Transverse colon (tissue), 4 donors: ENCODE data around the gene KLK11. TPM values are rescaled to one million over a fixed set of nuclear protein-coding genes. Genes with fewer than 3 reads are reported as not detected.

ENCODE experiments used
- DNase-seq: peaks from one replicate; pipeline ENCODE4 v3.0.0-alpha.2; 2019
- H3K27ac ChIP-seq, 4 donors: fragments of 200-600 bp; sonication (generic); 2 replicates each; pipeline ENCODE4 v1.5.1; 2016 to 2018; ENCODE audit warnings: inconsistent platforms in 4 of 4
- H3K27me3 ChIP-seq: fragments of 200-600 bp; sonication (generic); 2 replicates; pipeline ENCODE4 v1.5.1; 2017; ENCODE audit warnings: inconsistent platforms
- H3K36me3 ChIP-seq, 4 donors: fragments of 200-600 bp; sonication (generic); 2 replicates each; pipeline ENCODE4 v1.5.1; 2017 to 2019; ENCODE audit warnings: inconsistent platforms in 4 of 4
- H3K4me1 ChIP-seq, 4 donors: fragments of 200-600 bp; sonication (generic); 2 replicates each; pipeline ENCODE4 v1.5.1; 2017 to 2020; ENCODE audit warnings: inconsistent platforms in 4 of 4
- H3K4me3 ChIP-seq, 4 donors: fragments of 200-600 bp; sonication (generic); 1 replicate in 1 of 4; 2 replicates in 3 of 4; pipeline versions ENCODE4 v1.5.1 to v1.6.1; 2017 to 2019; ENCODE audit warnings: inconsistent platforms in 4 of 4
- H3K9me3 ChIP-seq, 2 donors: fragments of 200-600 bp; sonication (generic); 2 replicates each; pipeline ENCODE4 v1.5.1; 2017 to 2019; ENCODE audit warnings: inconsistent platforms in 2 of 2
- EP300 ChIP-seq: sonication (generic); formaldehyde crosslinking; IDR thresholded peaks from one replicate; pipeline ENCODE4 v1.6.1; 2017; ENCODE audit warnings: antibody characterized with exemption, low read depth
- POLR2A ChIP-seq: fragments of 450-650 bp; IDR thresholded peaks from one replicate; pipeline ENCODE4 v1.6.1; 2016; ENCODE audit warnings: antibody characterized with exemption, mild to moderate bottlenecking, moderate library complexity
- POLR2AphosphoS5 ChIP-seq, 3 donors: sonication (generic); formaldehyde crosslinking; IDR thresholded peaks; one replicate each; pipeline ENCODE4 v1.6.1; 2016; ENCODE audit warnings: antibody characterized with exemption in 3 of 3
- WGBS, 2 donors: methylation state at CpG; one replicate each; pipeline ENCODE4 v1.1.5; 2018; ENCODE audit warnings: low coverage in 1 of 2; 5-methylcytosine and 5-hydroxymethylcytosine counted together
- in situ Hi-C, 4 donors: fragments of 200-750 bp; cut with MboI; loops; one replicate each; pipeline versions ENCODE4 v1.15.0 to v1.15.1; 2017; ENCODE audit warnings: low sequenced_read_pairs in 3 of 4, low pct_ligation_motif_present in 1 of 4, low pct_unique_long_range_greater_than_20kb in 1 of 4
- intact Hi-C: fragments of 100-400 bp; cut with DNase I; formaldehyde crosslinking; loops from one replicate; pipeline ENCODE4 v1.15.1; 2023; ENCODE audit warnings: low total_unique reads
- total RNA-seq, 4 donors: library from RNA; depleted of rRNA; stranded (reverse); fragments of >200 nt; gene quantifications; one replicate each; pipeline ENCODE4 v1.1.0, GENCODE V29; 2016
- TF ChIP-seq, protein P1 (sequence below), 5 experiments: fragments of 200-600 bp in 3 of 5; fragments of 450-650 bp in 2 of 5; sonication (generic) in 3 of 5; IDR thresholded peaks; 1 replicate in 2 of 5; 2 replicates in 3 of 5; pipeline ENCODE4 v1.5.1; 2016 to 2017; ENCODE audit warnings: antibody characterized with exemption in 5 of 5, inconsistent platforms in 3 of 5, mild to moderate bottlenecking in 2 of 5, moderate library complexity in 1 of 5

The KLK11 gene
- total RNA-seq, 4 donors from 2014 or later: 0.55 to 0.79 TPM; not detected in 2

DNA sequence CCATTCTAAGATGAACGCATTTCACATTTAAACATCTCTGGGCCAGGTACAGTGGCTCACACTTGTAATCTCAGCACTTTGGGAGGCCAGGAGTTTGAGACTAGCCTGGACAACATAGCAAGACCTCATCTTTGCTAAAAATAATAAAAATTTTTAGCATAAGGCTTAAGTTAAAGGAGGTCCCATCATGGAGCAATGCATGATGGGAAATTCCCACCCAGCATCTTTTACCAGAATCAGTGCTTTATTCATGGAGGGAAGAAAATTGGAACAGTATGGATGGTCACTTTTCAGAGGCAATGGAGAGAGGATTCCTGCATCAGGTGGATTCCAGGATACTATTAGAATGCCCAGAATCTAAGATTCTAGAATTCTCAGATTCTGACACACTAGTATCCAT, 21.2 kb downstream of the KLK11 start:
- Histone ChIP-seq H3K36me3 (no peaks in the 10 kb centered on the region), H3K27me3 (peaks cover 57% of the 10 kb centered on the region)
- in situ Hi-C loops: no loop called here

DNA sequence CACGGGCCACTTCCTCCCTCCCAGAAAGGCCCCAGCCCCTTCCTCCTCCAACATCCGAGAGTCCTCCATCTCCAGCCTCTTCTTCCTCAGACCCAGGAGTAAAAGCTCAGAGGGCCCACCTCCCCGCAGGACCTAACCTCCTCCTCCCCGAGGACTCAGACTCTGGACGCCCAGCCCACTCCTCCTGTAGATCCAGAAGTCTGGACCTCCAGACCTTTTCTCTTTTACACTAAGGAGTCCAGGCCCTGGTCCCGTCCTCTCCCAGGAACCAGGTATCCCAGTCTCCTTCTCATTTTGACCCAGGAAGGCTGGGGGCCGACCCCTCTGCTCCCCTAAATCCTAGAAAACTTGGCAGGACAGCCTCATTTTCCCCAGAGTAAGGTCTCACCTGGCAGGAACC, 23.1 kb downstream of the KLK11 start:
- H3K36me3 ChIP-seq: no peaks in the 10 kb centered on the region
- TF ChIP-seq POLR2AphosphoS5 (IDR thresholded peaks at IDR 0.05) (no peak), POLR2A (no peak), EP300 (no peak)
- TF ChIP-seq, protein P1, sequence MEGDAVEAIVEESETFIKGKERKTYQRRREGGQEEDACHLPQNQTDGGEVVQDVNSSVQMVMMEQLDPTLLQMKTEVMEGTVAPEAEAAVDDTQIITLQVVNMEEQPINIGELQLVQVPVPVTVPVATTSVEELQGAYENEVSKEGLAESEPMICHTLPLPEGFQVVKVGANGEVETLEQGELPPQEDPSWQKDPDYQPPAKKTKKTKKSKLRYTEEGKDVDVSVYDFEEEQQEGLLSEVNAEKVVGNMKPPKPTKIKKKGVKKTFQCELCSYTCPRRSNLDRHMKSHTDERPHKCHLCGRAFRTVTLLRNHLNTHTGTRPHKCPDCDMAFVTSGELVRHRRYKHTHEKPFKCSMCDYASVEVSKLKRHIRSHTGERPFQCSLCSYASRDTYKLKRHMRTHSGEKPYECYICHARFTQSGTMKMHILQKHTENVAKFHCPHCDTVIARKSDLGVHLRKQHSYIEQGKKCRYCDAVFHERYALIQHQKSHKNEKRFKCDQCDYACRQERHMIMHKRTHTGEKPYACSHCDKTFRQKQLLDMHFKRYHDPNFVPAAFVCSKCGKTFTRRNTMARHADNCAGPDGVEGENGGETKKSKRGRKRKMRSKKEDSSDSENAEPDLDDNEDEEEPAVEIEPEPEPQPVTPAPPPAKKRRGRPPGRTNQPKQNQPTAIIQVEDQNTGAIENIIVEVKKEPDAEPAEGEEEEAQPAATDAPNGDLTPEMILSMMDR (IDR thresholded peaks at IDR 0.05): no peak
- no peaks in the 10 kb centered on the region for H3K4me1 ChIP-seq
- WGBS, 2 donors: 69% methylated on average over 7 of the region's 7 CpGs; no CpG with 5 or more reads in 1 of the 2 donors
- H3K9me3 ChIP-seq: no peaks in the 10 kb centered on the region
- peaks cover 57% of the 10 kb centered on the region for H3K27me3 ChIP-seq
- no peak overlapping the region for H3K27ac ChIP-seq
- no peak for DNase-seq
- in situ Hi-C loops: no loop called here
- no peak overlapping the region for H3K4me3 ChIP-seq
- intact Hi-C loops: no loop called here

More for the DNA sequence above, 21.2 kb downstream of the KLK11 start:
- Histone ChIP-seq H3K4me3 (no peak overlapping the region), H3K9me3 (no peaks in the 10 kb centered on the region), H3K4me1 (no peaks in the 10 kb centered on the region), H3K27ac (no peak overlapping the region)
- intact Hi-C loops: no loop called here
- WGBS, 2 donors: 92% methylated on average over 1 of the region's 1 CpG; no CpG with 5 or more reads in 1 of the 2 donors
- no peak for DNase-seq
- TF ChIP-seq, protein P1 (IDR thresholded peaks at IDR 0.05): no peak
- no peak for TF ChIP-seq POLR2AphosphoS5 (IDR thresholded peaks at IDR 0.05)
- TF ChIP-seq POLR2A: no peak
- TF ChIP-seq EP300: no peak

DNA sequence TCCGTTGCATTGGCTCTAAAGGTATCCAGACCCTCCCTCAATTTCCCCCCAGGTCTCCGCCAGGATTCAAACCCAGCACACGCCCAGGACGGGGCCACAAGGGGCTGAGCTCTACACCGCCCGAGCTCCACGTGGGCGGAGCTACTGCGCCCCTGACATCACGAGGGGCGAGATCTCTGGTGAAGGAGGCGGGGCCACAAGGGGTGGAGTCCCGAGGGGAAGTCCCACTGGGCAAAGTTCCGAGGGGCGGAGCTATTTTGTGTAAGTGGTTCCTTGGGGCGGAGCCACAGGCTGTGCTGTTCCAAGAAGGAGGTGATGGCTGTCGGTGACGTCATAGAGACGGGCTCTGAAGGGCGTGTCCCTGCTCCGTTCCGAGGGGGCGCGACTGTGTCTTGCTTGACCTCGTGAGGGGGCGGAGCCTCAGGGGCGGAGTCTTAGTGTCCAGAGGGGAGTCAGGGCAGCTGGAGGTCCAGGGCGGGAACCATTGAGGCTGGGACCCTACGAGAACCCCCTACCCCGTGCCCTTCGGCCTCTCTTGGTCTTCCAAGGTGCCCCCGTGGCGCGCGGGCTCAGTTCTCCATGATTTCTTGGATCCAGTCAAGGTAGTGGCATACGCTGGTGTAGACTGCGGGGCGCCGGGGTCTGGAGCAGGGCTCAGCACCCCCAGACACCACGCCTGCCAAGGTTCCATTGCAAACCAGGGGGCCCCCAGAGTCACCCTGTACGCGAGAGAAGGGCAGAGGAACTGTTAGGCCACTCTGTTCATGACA, 23.7 kb downstream of the KLK11 start:
- H3K9me3 ChIP-seq: no peaks in the 10 kb centered on the region
- no peak overlapping the region for H3K27ac ChIP-seq
- intact Hi-C loops (no loop called here), in situ Hi-C loops (no loop called here)
- no peaks in the 10 kb centered on the region for H3K36me3 ChIP-seq
- DNase-seq: no peak
- TF ChIP-seq EP300: no peak
- TF ChIP-seq, protein P1 (IDR thresholded peaks at IDR 0.05): no peak
- TF ChIP-seq POLR2A: no peak
- no peak for TF ChIP-seq POLR2AphosphoS5 (IDR thresholded peaks at IDR 0.05)
- no peak overlapping the region for H3K4me3 ChIP-seq
- H3K4me1 ChIP-seq: no peaks in the 10 kb centered on the region
- H3K27me3 ChIP-seq: peaks cover 57% of the 10 kb centered on the region
- WGBS, 2 donors: 69% methylated on average over 34 of the region's 42 CpGs; no CpG with 5 or more reads in 1 of the 2 donors

DNA sequence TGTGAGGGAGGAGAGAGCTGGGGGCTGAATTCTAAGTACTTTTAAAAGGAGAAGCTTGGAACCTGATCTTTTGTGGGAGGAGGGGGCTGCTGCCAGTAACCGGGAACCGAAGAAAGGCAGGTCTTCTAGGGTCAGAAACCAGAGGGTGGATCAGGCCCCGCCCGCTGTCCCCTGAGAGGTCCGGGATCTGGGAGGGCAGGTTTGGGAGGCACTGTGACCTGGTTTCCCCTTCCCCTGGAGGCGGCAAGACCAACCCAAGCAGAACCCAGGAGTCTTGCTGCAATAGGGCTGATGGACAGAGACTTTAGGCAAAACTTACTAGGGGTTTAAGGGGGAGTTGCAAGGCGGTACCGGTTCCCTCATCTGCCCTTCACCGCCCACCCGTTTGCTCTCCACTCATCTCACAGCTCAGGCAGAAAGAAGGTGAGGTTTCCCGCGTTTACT, 24.3 kb downstream of the KLK11 start:
- H3K36me3 ChIP-seq: no peaks in the 10 kb centered on the region
- H3K4me1 ChIP-seq: no peaks in the 10 kb centered on the region
- H3K9me3 ChIP-seq: no peaks in the 10 kb centered on the region
- intact Hi-C loops: no loop called here
- WGBS, 2 donors: 55 to 64% methylated on average over 7 to 12 of the region's 12 CpGs
- H3K4me3 ChIP-seq: no peak overlapping the region
- in situ Hi-C loops: no loop called here
- H3K27me3 ChIP-seq: peaks cover 55% of the 10 kb centered on the region
- DNase-seq: no peak
- no peak overlapping the region for H3K27ac ChIP-seq
- TF ChIP-seq POLR2AphosphoS5 (IDR thresholded peaks at IDR 0.05) (no peak), EP300 (no peak), POLR2A (no peak)
- TF ChIP-seq, protein P1 (IDR thresholded peaks at IDR 0.05): no peak
